ENCODE measurements around the gene PPP1R3E. TPM values are rescaled to one million over a fixed set of nuclear protein-coding genes. Genes with fewer than 3 reads are reported as not detected.

The PPP1R3E gene
- total and polyA plus RNA-seq, 2 of the 13 experiments (the other 11 are each of a cell fraction or from before 2014, with no cell fraction given): 16.5 to 26.5 TPM

DNA sequence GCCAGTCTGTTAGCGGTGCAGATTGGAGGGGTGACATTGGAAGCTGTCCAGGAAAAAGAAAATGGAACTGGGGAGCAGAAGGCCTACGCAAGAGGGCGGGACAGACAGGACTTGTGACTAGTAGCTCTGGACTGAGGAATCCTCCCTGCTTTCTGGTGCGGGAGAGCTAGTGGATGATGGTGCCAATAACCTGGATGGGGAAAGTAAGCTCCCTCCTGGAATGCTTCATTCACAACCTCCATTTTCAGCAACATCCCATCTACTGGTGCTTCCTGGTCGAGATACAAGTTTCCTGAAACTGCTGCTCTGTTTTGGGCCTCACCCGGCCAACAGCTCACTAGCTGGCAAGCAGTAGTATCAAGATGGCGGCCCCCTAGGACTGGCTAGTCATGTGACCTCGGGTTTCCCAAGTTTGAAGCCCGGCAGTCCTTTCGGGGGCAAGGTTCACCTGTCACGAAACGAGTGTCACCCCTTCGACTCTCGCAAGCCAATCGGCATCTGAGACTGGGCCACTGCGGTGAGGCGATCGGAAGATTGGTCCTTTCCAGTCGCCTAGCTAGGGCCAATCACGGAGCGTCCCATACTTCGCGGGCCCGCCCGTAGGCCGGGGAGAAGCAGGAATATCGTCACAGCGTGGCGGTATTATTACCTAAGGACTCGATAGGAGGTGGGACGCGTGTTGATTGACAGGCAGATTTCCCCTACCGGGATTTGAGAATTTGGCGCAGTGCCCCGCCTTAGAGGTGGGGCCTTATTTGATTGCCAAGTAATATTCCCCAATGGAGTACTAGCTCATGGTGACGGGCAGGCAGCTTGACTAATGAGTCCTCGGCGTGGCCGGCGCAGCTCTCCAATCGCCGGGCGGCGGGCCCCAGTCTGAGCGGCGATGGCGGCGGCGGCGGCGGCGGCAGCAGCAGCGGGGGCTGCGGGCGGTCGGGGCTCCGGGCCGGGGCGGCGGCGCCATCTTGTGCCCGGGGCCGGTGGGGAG, 18.2 kb upstream of the PPP1R3E start, which contains the start of gene PABPN1 (continued):
- TF ChIP-seq, protein P1, sequence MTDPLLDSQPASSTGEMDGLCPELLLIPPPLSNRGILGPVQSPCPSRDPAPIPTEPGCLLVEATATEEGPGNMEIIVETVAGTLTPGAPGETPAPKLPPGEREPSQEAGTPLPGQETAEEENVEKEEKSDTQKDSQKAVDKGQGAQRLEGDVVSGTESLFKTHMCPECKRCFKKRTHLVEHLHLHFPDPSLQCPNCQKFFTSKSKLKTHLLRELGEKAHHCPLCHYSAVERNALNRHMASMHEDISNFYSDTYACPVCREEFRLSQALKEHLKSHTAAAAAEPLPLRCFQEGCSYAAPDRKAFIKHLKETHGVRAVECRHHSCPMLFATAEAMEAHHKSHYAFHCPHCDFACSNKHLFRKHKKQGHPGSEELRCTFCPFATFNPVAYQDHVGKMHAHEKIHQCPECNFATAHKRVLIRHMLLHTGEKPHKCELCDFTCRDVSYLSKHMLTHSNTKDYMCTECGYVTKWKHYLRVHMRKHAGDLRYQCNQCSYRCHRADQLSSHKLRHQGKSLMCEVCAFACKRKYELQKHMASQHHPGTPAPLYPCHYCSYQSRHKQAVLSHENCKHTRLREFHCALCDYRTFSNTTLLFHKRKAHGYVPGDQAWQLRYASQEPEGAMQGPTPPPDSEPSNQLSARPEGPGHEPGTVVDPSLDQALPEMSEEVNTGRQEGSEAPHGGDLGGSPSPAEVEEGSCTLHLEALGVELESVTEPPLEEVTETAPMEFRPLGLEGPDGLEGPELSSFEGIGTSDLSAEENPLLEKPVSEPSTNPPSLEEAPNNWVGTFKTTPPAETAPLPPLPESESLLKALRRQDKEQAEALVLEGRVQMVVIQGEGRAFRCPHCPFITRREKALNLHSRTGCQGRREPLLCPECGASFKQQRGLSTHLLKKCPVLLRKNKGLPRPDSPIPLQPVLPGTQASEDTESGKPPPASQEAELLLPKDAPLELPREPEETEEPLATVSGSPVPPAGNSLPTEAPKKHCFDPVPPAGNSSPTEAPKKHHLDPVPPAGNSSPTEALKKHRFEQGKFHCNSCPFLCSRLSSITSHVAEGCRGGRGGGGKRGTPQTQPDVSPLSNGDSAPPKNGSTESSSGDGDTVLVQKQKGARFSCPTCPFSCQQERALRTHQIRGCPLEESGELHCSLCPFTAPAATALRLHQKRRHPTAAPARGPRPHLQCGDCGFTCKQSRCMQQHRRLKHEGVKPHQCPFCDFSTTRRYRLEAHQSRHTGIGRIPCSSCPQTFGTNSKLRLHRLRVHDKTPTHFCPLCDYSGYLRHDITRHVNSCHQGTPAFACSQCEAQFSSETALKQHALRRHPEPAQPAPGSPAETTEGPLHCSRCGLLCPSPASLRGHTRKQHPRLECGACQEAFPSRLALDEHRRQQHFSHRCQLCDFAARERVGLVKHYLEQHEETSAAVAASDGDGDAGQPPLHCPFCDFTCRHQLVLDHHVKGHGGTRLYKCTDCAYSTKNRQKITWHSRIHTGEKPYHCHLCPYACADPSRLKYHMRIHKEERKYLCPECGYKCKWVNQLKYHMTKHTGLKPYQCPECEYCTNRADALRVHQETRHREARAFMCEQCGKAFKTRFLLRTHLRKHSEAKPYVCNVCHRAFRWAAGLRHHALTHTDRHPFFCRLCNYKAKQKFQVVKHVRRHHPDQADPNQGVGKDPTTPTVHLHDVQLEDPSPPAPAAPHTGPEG (CRISPR knock-in tag; IDR thresholded peaks at IDR 0.05): peak; percentile 99
- peak; percentile 96 for TF ChIP-seq ZNF326 (CRISPR knock-in tag; IDR thresholded peaks at IDR 0.05; ENCODE audit: borderline replicate concordance)
- TF ChIP-seq NR3C1 (CRISPR knock-in tag; IDR thresholded peaks at IDR 0.05): no peak
- peak; percentile 96 for TF ChIP-seq ZNF772 (CRISPR knock-in tag; IDR thresholded peaks at IDR 0.05)
- TF ChIP-seq KLF11 (CRISPR knock-in tag; IDR thresholded peaks at IDR 0.05): peak; percentile 97; the same call in 1 of the 2 replicates
- no peak for TF ChIP-seq TCF7 (IDR thresholded peaks at IDR 0.05; ENCODE audit: low read depth)
- TF ChIP-seq ZNF781 (CRISPR knock-in tag; IDR thresholded peaks at IDR 0.05; ENCODE audit: borderline replicate concordance, not compliant biosample characterization): peak; percentile 97
- peak; percentile 66; the same call in 1 of the 2 replicates for TF ChIP-seq PATZ1 (CRISPR knock-in tag; IDR thresholded peaks at IDR 0.05)
- peak; percentile 83 for TF ChIP-seq CEBPG (CRISPR knock-in tag; IDR thresholded peaks at IDR 0.05)
- 0 out of 2 replicates have a peak, but pooled peaks have one; percentile 4 for TF ChIP-seq GFI1 (CRISPR knock-in tag; IDR thresholded peaks at IDR 0.05; ENCODE audit: borderline replicate concordance)
- TF ChIP-seq ZNF441 (CRISPR knock-in tag; IDR thresholded peaks at IDR 0.05; ENCODE audit: borderline replicate concordance): peak; percentile 94
- TF ChIP-seq, protein P2, sequence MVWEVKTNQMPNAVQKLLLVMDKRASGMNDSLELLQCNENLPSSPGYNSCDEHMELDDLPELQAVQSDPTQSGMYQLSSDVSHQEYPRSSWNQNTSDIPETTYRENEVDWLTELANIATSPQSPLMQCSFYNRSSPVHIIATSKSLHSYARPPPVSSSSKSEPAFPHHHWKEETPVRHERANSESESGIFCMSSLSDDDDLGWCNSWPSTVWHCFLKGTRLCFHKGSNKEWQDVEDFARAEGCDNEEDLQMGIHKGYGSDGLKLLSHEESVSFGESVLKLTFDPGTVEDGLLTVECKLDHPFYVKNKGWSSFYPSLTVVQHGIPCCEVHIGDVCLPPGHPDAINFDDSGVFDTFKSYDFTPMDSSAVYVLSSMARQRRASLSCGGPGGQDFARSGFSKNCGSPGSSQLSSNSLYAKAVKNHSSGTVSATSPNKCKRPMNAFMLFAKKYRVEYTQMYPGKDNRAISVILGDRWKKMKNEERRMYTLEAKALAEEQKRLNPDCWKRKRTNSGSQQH (CRISPR knock-in tag; IDR thresholded peaks at IDR 0.05; ENCODE audit: low read depth): 0 out of 2 replicates have a peak, but pooled peaks have one; percentile 38
- TF ChIP-seq ZNF746 (CRISPR knock-in tag; IDR thresholded peaks at IDR 0.05): peak; percentile 92
- TF ChIP-seq SRY (CRISPR knock-in tag; IDR thresholded peaks at IDR 0.05): peak; percentile 83
- TF ChIP-seq NFIB (CRISPR knock-in tag; IDR thresholded peaks at IDR 0.05; ENCODE audit: borderline replicate concordance): no peak
